Osteoblast (primary cell): ENCODE results near the gene MMD. TPM values are rescaled to one million over a fixed set of nuclear protein-coding genes. Genes with fewer than 3 reads are reported as not detected.

ENCODE experiments used
- DNase-seq: peaks from one replicate; pipeline ENCODE4 v3.0.0; 2011; ENCODE audit warnings: low spot score, mixed read lengths; ENCODE audit not compliant: insufficient read length; ENCODE audit errors: missing footprints
- H2AFZ ChIP-seq: 2 replicates; pipeline ENCODE4 v1.6.0; 2011; ENCODE audit warnings: mild to moderate bottlenecking, low read length
- H3K27ac ChIP-seq: 2 replicates; pipeline ENCODE4 v1.5.1; 2011; ENCODE audit warnings: mild to moderate bottlenecking, low read depth, low read length, moderate library complexity
- H3K27me3 ChIP-seq: 2 replicates; pipeline ENCODE4 v1.6.0; 2012; ENCODE audit warnings: mild to moderate bottlenecking, control low read depth, inconsistent platforms, low read length, moderate library complexity; ENCODE audit not compliant: insufficient read depth
- H3K36me3 ChIP-seq: 2 replicates; pipeline ENCODE4 v1.5.1; 2011; ENCODE audit warnings: mild to moderate bottlenecking, low read length, control low read depth, moderate library complexity; ENCODE audit not compliant: insufficient read depth
- H3K4me1 ChIP-seq: 2 replicates; pipeline ENCODE4 v1.5.1; 2011; ENCODE audit warnings: mild to moderate bottlenecking, low read length, control low read depth, moderate library complexity; ENCODE audit not compliant: insufficient read depth
- H3K4me2 ChIP-seq: 2 replicates; pipeline ENCODE4 v1.6.0; 2011; ENCODE audit warnings: mild to moderate bottlenecking, low read length; ENCODE audit not compliant: insufficient read depth
- H3K4me3 ChIP-seq: fragments of 200-600 bp; sonication (generic); 3 replicates; pipeline ENCODE4 v1.5.1; 2012; ENCODE audit warnings: mild to moderate bottlenecking, low read length, inconsistent platforms; ENCODE audit not compliant: insufficient read depth
- H3K79me2 ChIP-seq: 2 replicates; pipeline ENCODE4 v1.6.0; 2012; ENCODE audit warnings: mild to moderate bottlenecking, low read length, control low read depth, inconsistent platforms; ENCODE audit not compliant: insufficient read depth
- H3K9me3 ChIP-seq: 2 replicates; pipeline ENCODE4 v1.5.1; 2011; ENCODE audit warnings: low read depth, low read length, control low read depth
- H4K20me1 ChIP-seq: 2 replicates; pipeline ENCODE4 v1.6.0; 2012; ENCODE audit warnings: mild to moderate bottlenecking, low read length, control low read depth; ENCODE audit not compliant: insufficient read depth
- total RNA-seq: library from RNA; depleted of rRNA; stranded (reverse); fragments of >200 nt; gene quantifications from 2 replicates; pipeline ENCODE4 v1.2.3, GENCODE V29; 2012
- TF ChIP-seq, protein P1 (sequence below): IDR thresholded peaks from 2 replicates; pipeline ENCODE4 v1.5.1; 2011; ENCODE audit warnings: mild to moderate bottlenecking, low read depth, low read length, moderate library complexity; ENCODE audit errors: extremely low read depth

MMD gene
- total RNA-seq, 1 donor: 6.5 TPM

DNA sequence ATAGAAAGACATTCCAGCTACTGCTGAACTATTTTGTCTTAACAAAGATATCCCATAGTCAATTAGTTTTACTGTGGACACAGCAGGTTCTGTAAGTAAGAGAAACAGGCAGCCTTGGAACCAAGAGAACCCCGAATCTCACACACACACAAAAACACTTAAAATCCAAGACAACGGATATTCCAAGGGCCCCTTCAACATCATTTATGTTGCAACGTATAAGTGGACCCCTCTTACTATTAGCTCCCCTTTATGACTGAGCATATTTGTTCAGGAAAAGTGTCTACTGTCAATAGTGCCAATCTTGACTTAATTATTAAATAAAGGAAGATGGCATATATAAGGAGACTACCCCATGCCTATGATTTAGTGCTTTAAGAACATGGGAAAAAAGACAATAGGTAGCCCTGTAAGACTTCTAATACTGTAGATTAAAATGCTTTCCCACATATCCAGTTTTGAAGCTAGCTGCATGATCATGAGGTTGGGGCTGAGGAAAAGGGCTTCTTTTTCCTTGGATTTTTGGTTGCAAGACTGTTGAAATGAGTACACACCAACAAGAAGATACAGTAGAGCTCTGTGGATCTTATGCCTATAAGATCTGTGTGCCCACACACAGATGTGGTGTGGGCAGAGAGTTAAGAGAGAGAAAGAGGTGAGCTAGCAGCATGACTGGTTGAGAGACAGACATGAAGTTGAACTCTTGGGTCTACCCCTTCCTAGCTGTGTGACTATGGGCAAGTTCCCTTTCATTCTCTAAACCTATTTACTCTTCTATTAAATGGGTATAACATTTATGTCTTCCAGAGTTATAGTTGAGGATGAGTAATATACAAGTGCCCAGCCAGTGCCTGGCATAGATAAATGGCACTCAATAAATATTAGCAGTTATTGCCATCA, 3.0 kb downstream of the MMD start:
- Histone ChIP-seq H3K4me1 (peaks cover 8% of the 10 kb centered on the region), H3K79me2 (peaks cover 21% of the 10 kb centered on the region), H3K36me3 (no peaks in the 10 kb centered on the region), H3K27ac (no peak overlapping the region), H3K9me3 (no peaks in the 10 kb centered on the region), H3K4me3 (no peak overlapping the region), H3K27me3 (no peaks in the 10 kb centered on the region), H4K20me1 (peaks cover 3% of the 10 kb centered on the region), H2AFZ (no peak overlapping the region), H3K4me2 (no peak overlapping the region)
- TF ChIP-seq, protein P1, sequence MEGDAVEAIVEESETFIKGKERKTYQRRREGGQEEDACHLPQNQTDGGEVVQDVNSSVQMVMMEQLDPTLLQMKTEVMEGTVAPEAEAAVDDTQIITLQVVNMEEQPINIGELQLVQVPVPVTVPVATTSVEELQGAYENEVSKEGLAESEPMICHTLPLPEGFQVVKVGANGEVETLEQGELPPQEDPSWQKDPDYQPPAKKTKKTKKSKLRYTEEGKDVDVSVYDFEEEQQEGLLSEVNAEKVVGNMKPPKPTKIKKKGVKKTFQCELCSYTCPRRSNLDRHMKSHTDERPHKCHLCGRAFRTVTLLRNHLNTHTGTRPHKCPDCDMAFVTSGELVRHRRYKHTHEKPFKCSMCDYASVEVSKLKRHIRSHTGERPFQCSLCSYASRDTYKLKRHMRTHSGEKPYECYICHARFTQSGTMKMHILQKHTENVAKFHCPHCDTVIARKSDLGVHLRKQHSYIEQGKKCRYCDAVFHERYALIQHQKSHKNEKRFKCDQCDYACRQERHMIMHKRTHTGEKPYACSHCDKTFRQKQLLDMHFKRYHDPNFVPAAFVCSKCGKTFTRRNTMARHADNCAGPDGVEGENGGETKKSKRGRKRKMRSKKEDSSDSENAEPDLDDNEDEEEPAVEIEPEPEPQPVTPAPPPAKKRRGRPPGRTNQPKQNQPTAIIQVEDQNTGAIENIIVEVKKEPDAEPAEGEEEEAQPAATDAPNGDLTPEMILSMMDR: no peak
- DNase-seq: no peak

GRCh38 chr17:55417411-55418268, 4.0 kb downstream of the MMD start:
- no peak overlapping the region for H3K4me3 ChIP-seq
- peaks cover 3% of the 10 kb centered on the region for H4K20me1 ChIP-seq
- no peaks in the 10 kb centered on the region for H3K27me3 ChIP-seq
- H3K27ac ChIP-seq: no peak overlapping the region
- TF ChIP-seq, protein P1: no peak
- H3K4me2 ChIP-seq: no peak overlapping the region
- peaks cover under 1% of the 10 kb centered on the region for H3K36me3 ChIP-seq
- H3K4me1 ChIP-seq: peaks cover 8% of the 10 kb centered on the region
- peaks cover 21% of the 10 kb centered on the region for H3K79me2 ChIP-seq
- no peaks in the 10 kb centered on the region for H3K9me3 ChIP-seq
- no peak overlapping the region for H2AFZ ChIP-seq
- no peak for DNase-seq

DNA sequence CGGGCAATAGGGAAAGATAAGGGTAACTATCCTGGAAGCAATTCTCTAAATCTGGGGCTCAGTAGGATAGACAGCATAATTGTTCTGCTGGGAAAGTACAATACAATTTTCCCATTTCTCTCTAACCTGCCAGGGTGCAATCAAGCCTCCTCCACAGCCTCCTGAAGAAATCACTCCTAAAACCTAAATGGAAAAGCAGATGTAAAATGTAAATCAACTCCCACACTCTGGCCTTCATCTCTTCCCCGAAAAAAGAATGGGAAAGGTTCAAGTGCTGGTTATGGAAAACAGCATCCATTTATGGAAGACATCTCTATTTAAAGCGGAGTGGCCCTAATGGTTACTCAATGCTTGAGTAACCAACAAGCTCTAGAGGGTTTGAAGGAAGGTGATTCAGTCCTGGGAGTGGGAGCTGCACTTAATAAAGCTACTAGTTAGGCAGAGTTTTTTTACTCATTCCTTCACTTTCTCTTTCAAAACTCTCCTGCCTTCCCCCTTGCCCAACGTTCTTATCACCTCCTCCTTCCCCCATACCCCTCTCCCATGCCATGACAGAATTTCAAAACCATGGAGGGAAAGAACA, 5.1 kb downstream of the MMD start:
- Histone ChIP-seq H2AFZ (no peak overlapping the region), H4K20me1 (peaks cover 3% of the 10 kb centered on the region), H3K36me3 (peaks cover 4% of the 10 kb centered on the region), H3K27me3 (no peaks in the 10 kb centered on the region), H3K4me3 (no peak overlapping the region), H3K27ac (no peak overlapping the region), H3K9me3 (no peaks in the 10 kb centered on the region), H3K4me2 (peak overlapping the region; percentile 30), H3K4me1 (peaks cover 8% of the 10 kb centered on the region), H3K79me2 (peaks cover 21% of the 10 kb centered on the region)
- TF ChIP-seq, protein P1: no peak
- no peak for DNase-seq
